Tibial nerve (tissue), 4 donors: ENCODE measurements around the gene HOXA2. TPM values are rescaled to one million over a fixed set of nuclear protein-coding genes. Genes with fewer than 3 reads are reported as not detected.
A peak's percentile ranks its signal among the peaks of the same experiment; 100 is the strongest.

ENCODE experiments used
- DNase-seq, 2 donors: peaks; one replicate each; pipeline ENCODE4 v3.0.0-alpha.2; 2019; ENCODE audit warnings: low spot score in 2 of 2
- H3K27ac ChIP-seq, 4 donors: fragments of 200-600 bp; sonication (generic) in 3 of 4; one replicate each; pipeline ENCODE4 v1.5.1; 2017 to 2019; ENCODE audit warnings: mild to moderate bottlenecking in 1 of 4
- H3K27me3 ChIP-seq, 2 donors: fragments of 200-600 bp; sonication (generic) in 1 of 2; one replicate each; pipeline versions ENCODE4 v1.5.1 to v1.6.0; 2017 to 2019
- H3K36me3 ChIP-seq, 3 donors: fragments of 200-600 bp; sonication (generic); one replicate each; pipeline ENCODE4 v1.5.1; 2018 to 2019
- H3K4me1 ChIP-seq, 4 donors: fragments of 200-600 bp; sonication (generic) in 3 of 4; one replicate each; pipeline ENCODE4 v1.5.1; 2017 to 2019
- H3K4me3 ChIP-seq, 4 donors: fragments of 200-600 bp; sonication (generic) in 3 of 4; one replicate each; pipeline ENCODE4 v1.5.1; 2017 to 2019; ENCODE audit warnings: mild to moderate bottlenecking in 1 of 4, moderate library complexity in 1 of 4
- H3K9me3 ChIP-seq, 4 donors: fragments of 200-600 bp; sonication (generic) in 3 of 4; one replicate each; pipeline ENCODE4 v1.5.1; 2017 to 2019
- CTCF ChIP-seq, 5 experiments: fragments of 200-600 bp in 3 of 5; fragments of 450-650 bp in 2 of 5; sonication (generic) in 3 of 5; IDR thresholded peaks; one replicate each; pipeline ENCODE4 v1.5.1; 2016 to 2019; ENCODE audit warnings: antibody characterized with exemption in 5 of 5, mild to moderate bottlenecking in 3 of 5, moderate library complexity in 2 of 5
- EP300 ChIP-seq, 2 donors: sonication (generic); formaldehyde crosslinking; IDR thresholded peaks; one replicate each; pipeline ENCODE4 v1.6.1; 2017; ENCODE audit warnings: antibody characterized with exemption in 2 of 2, mild to moderate bottlenecking in 1 of 2
- POLR2A ChIP-seq, 2 donors: fragments of 450-650 bp; IDR thresholded peaks; one replicate each; pipeline ENCODE4 v1.6.1; 2017; ENCODE audit warnings: antibody characterized with exemption in 2 of 2, mild to moderate bottlenecking in 2 of 2, moderate library complexity in 2 of 2
- WGBS, 2 donors: methylation state at CpG; one replicate each; pipeline ENCODE4 v1.1.5; 2018; 5-methylcytosine and 5-hydroxymethylcytosine counted together
- total RNA-seq, 4 donors: library from RNA; depleted of rRNA; stranded (reverse); fragments of >200 nt; gene quantifications; one replicate each; pipeline ENCODE4 v1.1.0, GENCODE V29; 2016

The HOXA2 gene
- total RNA-seq, 4 donors from 2014 or later = 2.5 to 5.9 (median 5.2) TPM

GRCh38 chr7:27100694-27101170, 1.8 kb downstream of the HOXA2 start:
- Histone ChIP-seq H3K27ac (peak overlapping the region in 3 of 4 donors; percentile 46 to 71 (median 67)), H3K4me3 (peak overlapping the region in 2 of 4 donors; percentile 4 to 28), H3K4me1 (peaks cover 0 to 69% (median 9%) of the 10 kb centered on the region in 4 donors)

GRCh38 chr7:27099453-27100370, 2.8 kb downstream of the HOXA2 start:
- Histone ChIP-seq H3K27me3 (peaks cover 0 to 90% of the 10 kb centered on the region in 2 donors), H3K36me3 (no peaks in the 10 kb centered on the region), H3K4me3 (no peak overlapping the region), H3K27ac (peak overlapping the region in 2 of 4 donors; percentile 79 to 87), H3K9me3 (no peaks in the 10 kb centered on the region), H3K4me1 (peaks cover 0 to 75% (median 9%) of the 10 kb centered on the region in 4 donors)
- no peak for DNase-seq
- TF ChIP-seq POLR2A (IDR thresholded peaks at IDR 0.05) (no peak), CTCF (IDR thresholded peaks at IDR 0.05) (no peak), EP300 (IDR thresholded peaks at IDR 0.05) (no peak)
- 87 to 90% methylated on average over 8 of the region's 8 CpGs for WGBS, 2 donors

More at GRCh38 chr7:27100694-27101170, 1.8 kb downstream of the HOXA2 start:
- WGBS, 2 donors = 62 to 67% methylated on average over 8 of the region's 8 CpGs
- Histone ChIP-seq H3K9me3 (no peaks in the 10 kb centered on the region), H3K36me3 (no peaks in the 10 kb centered on the region), H3K27me3 (peaks cover 0 to 91% of the 10 kb centered on the region in 2 donors)
- no peak for TF ChIP-seq POLR2A (IDR thresholded peaks at IDR 0.05)
- no peak for TF ChIP-seq CTCF (IDR thresholded peaks at IDR 0.05)
- TF ChIP-seq EP300 (IDR thresholded peaks at IDR 0.05) = no peak
- DNase-seq = no peak

GRCh38 chr7:27098578-27099451, 3.7 kb downstream of the HOXA2 start:
- peaks cover 0 to 80% (median 9%) of the 10 kb centered on the region in 4 donors for H3K4me1 ChIP-seq

More at GRCh38 chr7:27098578-27099451, 3.7 kb downstream of the HOXA2 start:
- H3K27me3 ChIP-seq = peaks cover 0 to 86% of the 10 kb centered on the region in 2 donors
- DNase-seq = no peak
- peak overlapping the region; percentile 3 to 94 (median 24) for H3K4me3 ChIP-seq
- peak overlapping the region; percentile 11 to 87 (median 65) for H3K27ac ChIP-seq
- 38 to 42% methylated on average over 38 of the region's 38 CpGs for WGBS, 2 donors
- TF ChIP-seq CTCF (IDR thresholded peaks at IDR 0.05) (no peak), POLR2A (IDR thresholded peaks at IDR 0.05) (no peak), EP300 (IDR thresholded peaks at IDR 0.05) (peak in 1 of 2 donors; percentile 28)
- H3K36me3 ChIP-seq = no peaks in the 10 kb centered on the region
- no peaks in the 10 kb centered on the region for H3K9me3 ChIP-seq
